Liver (tissue), 3 donors: ENCODE results near the gene NFATC4.

Experiments used
- FOXA1 ChIP-seq: IDR thresholded peaks from 2 replicates; pipeline ENCODE4 v1.6.1; 2016; ENCODE audit warnings: antibody characterized with exemption
- GABPA ChIP-seq, 2 donors: IDR thresholded peaks in 1 of 2; conservative IDR thresholded peaks in 1 of 2; 2 replicates each; pipeline ENCODE4 v1.6.1; 2016; ENCODE audit warnings: antibody characterized with exemption in 2 of 2, mild to moderate bottlenecking in 1 of 2, moderate library complexity in 1 of 2
- HNF4G ChIP-seq: IDR thresholded peaks from 2 replicates; pipeline ENCODE4 v1.6.1; 2016; ENCODE audit warnings: antibody characterized with exemption
- JUND ChIP-seq, 2 donors: IDR thresholded peaks; 2 replicates each; pipeline ENCODE4 v1.6.1; 2016; ENCODE audit warnings: antibody characterized with exemption in 2 of 2
- MAX ChIP-seq: IDR thresholded peaks from 2 replicates; pipeline ENCODE4 v1.6.1; 2016; ENCODE audit warnings: antibody characterized with exemption
- RAD21 ChIP-seq, 2 donors: IDR thresholded peaks; 2 replicates each; pipeline ENCODE4 v1.6.1; 2016; ENCODE audit warnings: antibody characterized with exemption in 2 of 2, mild to moderate bottlenecking in 2 of 2
- REST ChIP-seq: IDR thresholded peaks from 2 replicates; pipeline ENCODE4 v1.6.1; 2016; ENCODE audit warnings: antibody characterized with exemption, mild to moderate bottlenecking
- RXRA ChIP-seq, 2 donors: IDR thresholded peaks; 2 replicates each; pipeline ENCODE4 v1.6.1; 2017 to 2018; ENCODE audit warnings: antibody characterized with exemption in 2 of 2, mild to moderate bottlenecking in 1 of 2
- TAF1 ChIP-seq: conservative IDR thresholded peaks from 2 replicates; pipeline ENCODE4 v1.6.1; 2016; ENCODE audit warnings: antibody characterized with exemption, mild to moderate bottlenecking
- ZBTB33 ChIP-seq: IDR thresholded peaks from 2 replicates; pipeline ENCODE4 v1.6.1; 2016; ENCODE audit warnings: antibody characterized with exemption
- TF ChIP-seq, protein P1 (sequence below): fragments of 150-350 bp; IDR thresholded peaks from 2 replicates; pipeline ENCODE4 v1.5.1; 2017; ENCODE audit warnings: improper control_type of control experiment, low read depth, low read length; ENCODE audit not compliant: missing input control
- TF ChIP-seq, protein P2 (sequence below): IDR thresholded peaks from 2 replicates; pipeline ENCODE4 v1.6.1; 2016; ENCODE audit warnings: antibody characterized with exemption
- donor health status: healthy.
- donor health status: healthy.

DNA sequence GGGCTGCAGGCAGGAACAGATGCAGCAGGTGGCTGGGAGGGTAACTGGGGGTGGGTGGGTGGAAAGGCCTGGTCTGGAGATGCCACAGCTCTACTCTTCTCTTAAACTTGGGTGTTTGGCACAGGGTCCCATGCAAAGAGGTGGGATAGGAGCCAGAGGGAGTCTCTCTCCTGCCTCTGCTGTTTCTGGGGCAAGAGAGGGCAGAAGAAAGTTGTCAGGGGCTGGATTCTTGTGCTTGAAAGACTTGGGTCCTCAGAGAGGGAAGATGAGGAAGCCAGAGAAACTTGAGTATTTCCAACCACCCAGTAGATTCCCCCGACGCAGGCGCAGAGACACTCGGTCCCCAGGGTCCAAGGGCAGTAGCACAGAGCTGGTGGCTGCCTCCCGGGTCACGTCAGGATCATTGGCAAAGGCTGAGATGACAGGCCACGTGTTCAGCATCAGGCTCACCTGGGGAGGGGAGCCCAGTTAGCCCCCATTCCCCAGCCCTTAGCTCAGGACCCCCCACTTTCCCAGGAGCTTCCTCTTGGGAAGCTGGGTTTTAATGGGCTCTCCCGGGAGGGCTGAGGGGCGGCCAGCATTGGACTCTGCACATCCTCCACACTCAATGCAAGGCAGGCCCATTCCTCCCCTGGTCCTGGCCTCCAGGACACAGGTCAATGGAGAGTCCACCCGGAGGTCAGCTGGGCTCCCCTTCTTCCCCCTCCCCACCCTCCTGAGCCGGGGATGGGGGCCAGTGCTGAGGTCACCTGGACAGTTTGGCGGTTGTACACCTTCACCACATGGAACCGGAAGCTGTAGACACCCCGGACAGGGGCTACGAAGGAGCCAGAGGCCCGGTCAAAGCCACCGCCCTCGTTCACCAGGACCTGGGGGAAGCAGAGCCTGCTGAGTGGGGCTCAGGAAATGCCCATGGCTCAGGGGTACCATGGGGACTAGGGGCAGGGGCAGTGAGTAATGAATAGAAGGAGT is 59.8 kb downstream of the NFATC4 start:
- TF ChIP-seq RAD21 (IDR thresholded peaks at IDR 0.05) (no peak), TAF1 (no peak), GABPA (IDR thresholded peaks at IDR 0.05 in 1 of 2, conservative IDR thresholded peaks at IDR 0.05 in 1 of 2) (no peak), HNF4G (no peak), FOXA1 (no peak), MAX (no peak), RXRA (IDR thresholded peaks at IDR 0.05) (peak; percentile 30 to 49), ZBTB33 (no peak), JUND (IDR thresholded peaks at IDR 0.05) (no peak), REST (no peak)
- TF ChIP-seq, protein P1, sequence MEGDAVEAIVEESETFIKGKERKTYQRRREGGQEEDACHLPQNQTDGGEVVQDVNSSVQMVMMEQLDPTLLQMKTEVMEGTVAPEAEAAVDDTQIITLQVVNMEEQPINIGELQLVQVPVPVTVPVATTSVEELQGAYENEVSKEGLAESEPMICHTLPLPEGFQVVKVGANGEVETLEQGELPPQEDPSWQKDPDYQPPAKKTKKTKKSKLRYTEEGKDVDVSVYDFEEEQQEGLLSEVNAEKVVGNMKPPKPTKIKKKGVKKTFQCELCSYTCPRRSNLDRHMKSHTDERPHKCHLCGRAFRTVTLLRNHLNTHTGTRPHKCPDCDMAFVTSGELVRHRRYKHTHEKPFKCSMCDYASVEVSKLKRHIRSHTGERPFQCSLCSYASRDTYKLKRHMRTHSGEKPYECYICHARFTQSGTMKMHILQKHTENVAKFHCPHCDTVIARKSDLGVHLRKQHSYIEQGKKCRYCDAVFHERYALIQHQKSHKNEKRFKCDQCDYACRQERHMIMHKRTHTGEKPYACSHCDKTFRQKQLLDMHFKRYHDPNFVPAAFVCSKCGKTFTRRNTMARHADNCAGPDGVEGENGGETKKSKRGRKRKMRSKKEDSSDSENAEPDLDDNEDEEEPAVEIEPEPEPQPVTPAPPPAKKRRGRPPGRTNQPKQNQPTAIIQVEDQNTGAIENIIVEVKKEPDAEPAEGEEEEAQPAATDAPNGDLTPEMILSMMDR = no peak
- TF ChIP-seq, protein P2, sequence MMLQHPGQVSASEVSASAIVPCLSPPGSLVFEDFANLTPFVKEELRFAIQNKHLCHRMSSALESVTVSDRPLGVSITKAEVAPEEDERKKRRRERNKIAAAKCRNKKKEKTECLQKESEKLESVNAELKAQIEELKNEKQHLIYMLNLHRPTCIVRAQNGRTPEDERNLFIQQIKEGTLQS = no peak
